Karpas-422 (cell line): Measurements from ENCODE around the gene MNX1. TPM values are rescaled to one million over a fixed set of nuclear protein-coding genes. Genes with fewer than 3 reads are reported as not detected.

Experiments
- DNase-seq: peaks from one replicate; pipeline ENCODE4 v3.0.0-alpha.2; 2015
- H2AFZ ChIP-seq: fragments of 200-600 bp; sonication (generic); 2 replicates; pipeline ENCODE4 v1.6.1; 2014; ENCODE audit warnings: antibody characterized with exemption, low read length, mixed read lengths
- H3K27ac ChIP-seq: fragments of 200-600 bp; sonication (generic); 2 replicates; pipeline ENCODE4 v1.5.1; 2014; ENCODE audit warnings: mild to moderate bottlenecking, low read length, moderate library complexity
- H3K27me3 ChIP-seq: fragments of 200-600 bp; sonication (generic); 2 replicates; pipeline ENCODE4 v1.6.1; 2014; ENCODE audit warnings: low read length, mixed read lengths
- H3K36me3 ChIP-seq: fragments of 200-600 bp; sonication (generic); 2 replicates; pipeline ENCODE4 v1.6.1; 2014; ENCODE audit warnings: low read length, mixed read lengths; ENCODE audit not compliant: insufficient read depth
- H3K4me1 ChIP-seq: fragments of 200-600 bp; sonication (generic); 2 replicates; pipeline ENCODE4 v1.6.1; 2014; ENCODE audit warnings: mild to moderate bottlenecking, low read length, mixed read lengths
- H3K4me2 ChIP-seq: fragments of 200-600 bp; sonication (generic); 2 replicates; pipeline ENCODE4 v1.6.1; 2014; ENCODE audit warnings: low read length, low read depth, mild to moderate bottlenecking; ENCODE audit not compliant: poor library complexity, severe bottlenecking
- H3K4me3 ChIP-seq: fragments of 200-600 bp; sonication (generic); 2 replicates; pipeline ENCODE4 v1.5.1; 2014; ENCODE audit warnings: mild to moderate bottlenecking, antibody characterized with exemption, low read length, mixed read lengths
- H3K79me2 ChIP-seq: fragments of 200-600 bp; sonication (generic); 2 replicates; pipeline ENCODE4 v1.6.1; 2014; ENCODE audit warnings: mild to moderate bottlenecking, low read length, mixed read lengths
- H3K9ac ChIP-seq: fragments of 200-600 bp; sonication (generic); 2 replicates; pipeline ENCODE4 v1.6.0; 2014; ENCODE audit warnings: low read length
- H3K9me2 ChIP-seq: fragments of 200-600 bp; sonication (generic), shearing (Covaris generic); replicated peaks from 2 replicates; pipeline ENCODE4 v1.6.0; 2014; ENCODE audit warnings: mild to moderate bottlenecking, low read length, moderate library complexity; ENCODE audit not compliant: insufficient read depth
- H3K9me3 ChIP-seq: fragments of 300-700, 200-600 bp; sonication (generic); 2 replicates; pipeline ENCODE4 v1.6.1; 2014; ENCODE audit warnings: low read length, mixed read lengths
- H4K20me1 ChIP-seq: fragments of 200-600 bp; sonication (generic); 2 replicates; pipeline ENCODE4 v1.6.1; 2014; ENCODE audit warnings: mild to moderate bottlenecking, antibody characterized with exemption, low read length, low read depth; ENCODE audit not compliant: insufficient read depth
- total RNA-seq: library from RNA; depleted of rRNA; stranded (reverse); fragments of >200 nt; shearing (Covaris generic); gene quantifications from 2 replicates; pipeline ENCODE4 v1.2.3, GENCODE V29; 2014; ENCODE audit warnings: low replicate concordance

The MNX1 gene
- total RNA-seq, 1 experiment from 2014 or later, result 0.22 TPM

GRCh38 chr7:157014635-157015555 lies 4.4 kb upstream of the MNX1 start:
- no peak overlapping the region for H3K9ac ChIP-seq
- no peak overlapping the region for H3K27ac ChIP-seq
- peaks cover 13% of the 10 kb centered on the region for H3K4me1 ChIP-seq
- DNase-seq, result no peak
- no peaks in the 10 kb centered on the region for H3K9me2 ChIP-seq
- no peaks in the 10 kb centered on the region for H3K9me3 ChIP-seq
- H4K20me1 ChIP-seq, result no peaks in the 10 kb centered on the region
- H2AFZ ChIP-seq, result no peak overlapping the region
- H3K79me2 ChIP-seq, result no peaks in the 10 kb centered on the region
- no peak overlapping the region for H3K4me3 ChIP-seq
- no peak overlapping the region for H3K4me2 ChIP-seq
- H3K36me3 ChIP-seq, result no peaks in the 10 kb centered on the region
- no peaks in the 10 kb centered on the region for H3K27me3 ChIP-seq

DNA sequence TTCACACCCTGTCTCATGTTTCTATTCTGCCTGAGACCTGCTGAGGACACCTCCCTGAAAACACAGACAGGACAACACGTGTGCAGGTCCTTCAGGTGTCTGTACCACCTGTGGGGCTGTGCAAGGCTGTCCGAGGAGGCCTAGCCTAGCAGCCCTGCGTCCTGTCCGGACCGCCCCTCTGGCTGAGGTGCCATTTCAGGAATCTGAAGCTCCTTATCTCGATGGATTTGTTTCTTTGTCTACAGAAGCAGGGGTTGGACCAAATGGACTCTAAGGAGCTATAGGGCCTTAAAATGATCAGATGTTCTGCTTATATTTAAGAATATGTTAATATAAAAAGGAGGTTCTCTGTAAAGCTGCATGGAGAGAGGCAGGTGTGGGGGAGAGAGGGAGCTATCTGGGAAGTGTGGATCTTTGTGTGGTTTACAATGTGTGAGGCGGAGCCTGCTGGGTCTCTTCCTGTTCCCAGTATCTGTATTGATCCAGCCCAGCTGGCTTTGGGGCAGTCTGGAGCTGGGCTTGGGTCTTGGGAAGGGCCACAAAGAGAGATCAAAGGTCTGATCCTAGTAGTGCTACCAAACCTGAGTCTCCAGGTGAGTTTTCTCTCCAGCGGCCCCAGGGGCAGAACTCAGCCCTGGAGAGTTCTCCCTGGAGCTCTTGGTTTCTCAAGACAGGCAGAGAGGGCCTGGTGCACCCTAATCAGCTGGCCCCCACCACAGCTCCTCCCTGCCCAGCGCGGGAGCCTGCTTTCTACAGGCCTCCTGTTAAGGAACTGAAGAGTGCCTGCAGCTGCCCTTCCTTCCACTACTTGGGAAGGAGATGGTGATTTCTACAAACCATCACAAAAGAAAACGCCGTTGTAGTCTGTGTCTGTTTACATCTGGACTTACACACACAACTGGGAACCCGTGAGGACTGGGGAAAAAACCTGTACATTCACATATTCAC lies 3.4 kb upstream of the MNX1 start:
- H3K9ac ChIP-seq, result no peak overlapping the region
- H3K27me3 ChIP-seq, result no peaks in the 10 kb centered on the region
- H3K4me2 ChIP-seq, result no peak overlapping the region

GRCh38 chr7:157013101-157013500 lies 2.6 kb upstream of the MNX1 start:
- Histone ChIP-seq H3K4me3 (no peak overlapping the region), H3K36me3 (no peaks in the 10 kb centered on the region), H3K4me2 (no peak overlapping the region), H3K9ac (no peak overlapping the region), H2AFZ (no peak overlapping the region), H3K4me1 (peaks cover 13% of the 10 kb centered on the region), H3K9me2 (no peaks in the 10 kb centered on the region), H3K27ac (no peak overlapping the region), H3K79me2 (no peaks in the 10 kb centered on the region), H3K9me3 (no peaks in the 10 kb centered on the region), H4K20me1 (no peaks in the 10 kb centered on the region), H3K27me3 (no peaks in the 10 kb centered on the region)
- no peak for DNase-seq

More for the DNA sequence above, 3.4 kb upstream of the MNX1 start:
- Histone ChIP-seq H2AFZ (no peak overlapping the region), H3K9me3 (no peaks in the 10 kb centered on the region), H3K9me2 (no peaks in the 10 kb centered on the region), H3K36me3 (no peaks in the 10 kb centered on the region), H3K27ac (no peak overlapping the region), H3K4me1 (peaks cover 13% of the 10 kb centered on the region), H3K4me3 (no peak overlapping the region), H4K20me1 (no peaks in the 10 kb centered on the region), H3K79me2 (no peaks in the 10 kb centered on the region)
- DNase-seq, result no peak

GRCh38 chr7:157012113-157012547 lies 1.7 kb upstream of the MNX1 start:
- H3K27ac ChIP-seq, result no peak overlapping the region
- H2AFZ ChIP-seq, result no peak overlapping the region
- H3K4me2 ChIP-seq, result no peak overlapping the region
- no peaks in the 10 kb centered on the region for H3K36me3 ChIP-seq
- no peak for DNase-seq
- peaks cover 13% of the 10 kb centered on the region for H3K4me1 ChIP-seq
- H3K9me2 ChIP-seq, result no peaks in the 10 kb centered on the region
- H3K4me3 ChIP-seq, result no peak overlapping the region
- H4K20me1 ChIP-seq, result no peaks in the 10 kb centered on the region; the same call in 1 of the 2 replicates
- H3K9me3 ChIP-seq, result no peaks in the 10 kb centered on the region
- H3K79me2 ChIP-seq, result no peaks in the 10 kb centered on the region
- H3K27me3 ChIP-seq, result no peaks in the 10 kb centered on the region
- H3K9ac ChIP-seq, result no peak overlapping the region

GRCh38 chr7:157011333-157012112 lies 1.1 kb upstream of the MNX1 start:
- Histone ChIP-seq H3K4me2 (peak overlapping the region; percentile 70), H3K36me3 (no peaks in the 10 kb centered on the region), H3K9me3 (no peaks in the 10 kb centered on the region), H3K79me2 (no peaks in the 10 kb centered on the region), H2AFZ (peak overlapping the region; percentile 62; the same call in 1 of the 2 replicates), H3K27ac (no peak overlapping the region), H3K9ac (peak overlapping the region; percentile 57), H3K4me1 (peaks cover 13% of the 10 kb centered on the region), H3K9me2 (no peaks in the 10 kb centered on the region), H3K4me3 (peak overlapping the region; percentile 67), H3K27me3 (no peaks in the 10 kb centered on the region), H4K20me1 (no peaks in the 10 kb centered on the region; the same call in 1 of the 2 replicates)
- no peak for DNase-seq

DNA sequence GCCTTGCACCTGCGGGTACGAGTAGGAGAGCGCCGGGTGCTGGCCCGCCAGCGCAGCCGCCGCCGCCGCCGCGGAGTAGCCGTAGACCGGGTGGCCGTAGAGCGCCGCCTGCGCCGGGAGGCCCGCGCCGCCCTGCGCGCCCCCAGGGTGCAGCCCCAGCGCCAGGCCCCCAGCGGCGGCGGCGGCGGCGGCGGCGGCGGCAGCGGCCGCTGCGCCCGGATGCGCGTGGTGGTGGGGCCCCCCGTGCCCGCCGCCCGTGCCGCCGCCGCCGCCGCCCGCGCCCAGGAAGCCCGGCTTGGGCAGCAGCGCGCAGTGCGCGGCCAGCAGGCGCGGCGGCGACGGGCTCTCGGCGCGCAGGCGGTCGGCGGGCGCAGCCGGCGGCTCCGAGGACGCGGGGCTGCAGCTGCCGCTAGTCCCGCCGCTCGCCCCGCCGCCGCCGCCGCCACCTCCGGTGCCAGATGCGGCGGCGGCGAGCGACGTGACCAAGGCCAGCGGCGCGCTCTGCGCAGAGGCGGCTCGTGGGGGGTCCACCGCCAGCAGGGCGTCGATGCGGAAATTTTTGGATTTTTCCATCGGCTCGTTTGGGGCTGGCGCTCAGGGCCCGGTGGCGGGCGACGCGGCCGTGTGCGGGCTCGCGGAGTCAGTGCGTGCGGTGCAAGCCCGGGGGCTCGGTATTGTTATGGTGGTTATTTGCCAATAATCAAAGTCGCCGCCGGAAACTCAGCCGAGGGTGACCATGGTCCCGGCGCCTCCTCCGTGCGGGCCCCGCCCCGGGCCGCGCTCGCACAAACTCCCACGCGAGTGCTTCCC lies 480 bp downstream of the MNX1 start:
- Histone ChIP-seq H3K79me2 (no peaks in the 10 kb centered on the region), H4K20me1 (no peaks in the 10 kb centered on the region; the same call in 1 of the 2 replicates), H3K27me3 (no peaks in the 10 kb centered on the region), H3K36me3 (no peaks in the 10 kb centered on the region), H3K4me1 (peaks cover 7% of the 10 kb centered on the region), H3K9ac (peak overlapping the region; percentile 64), H3K9me3 (no peaks in the 10 kb centered on the region), H3K4me3 (peak overlapping the region; percentile 67), H3K4me2 (peak overlapping the region; percentile 70), H3K9me2 (no peaks in the 10 kb centered on the region), H2AFZ (no peak overlapping the region), H3K27ac (no peak overlapping the region)
- DNase-seq, result no peak

- H3K4me1 ChIP-seq, result peaks cover 7% of the 10 kb centered on the region
- no peak overlapping the region for H2AFZ ChIP-seq
- no peaks in the 10 kb centered on the region for H3K36me3 ChIP-seq
- H3K79me2 ChIP-seq, result no peaks in the 10 kb centered on the region
- H3K9me2 ChIP-seq, result no peaks in the 10 kb centered on the region
- H3K4me3 ChIP-seq, result no peak overlapping the region
- H3K4me2 ChIP-seq, result no peak overlapping the region
- DNase-seq, result no peak
- no peaks in the 10 kb centered on the region for H3K27me3 ChIP-seq
- H3K9me3 ChIP-seq, result no peaks in the 10 kb centered on the region
- H3K9ac ChIP-seq, result no peak overlapping the region
- H3K27ac ChIP-seq, result no peak overlapping the region
- H4K20me1 ChIP-seq, result no peaks in the 10 kb centered on the region; the same call in 1 of the 2 replicates
Measured at GRCh38 chr7:157009170-157009777, 1.2 kb downstream of the MNX1 start.
